NCI-H748 treated with DMSO at 0.1 percent for 48 hours (cell line): ENCODE measurements around the gene SLC9C2.
"Not testable (repeated sequence)": the region's sequence is repeated elsewhere in the genome, so short reads cannot be mapped to it uniquely, and the experiment has no call there.

Experiments
- DNase-seq: peaks from one replicate; lab custom pipeline; 2025; lab: John Stamatoyannopoulos, UW

Gene SLC9C2

GRCh38 chr1:173485401-173485800 is 117.5 kb downstream of the SLC9C2 start:
- DNase-seq = no peak

GRCh38 chr1:173484276-173484675 is 118.6 kb downstream of the SLC9C2 start:
- no peak for DNase-seq

GRCh38 chr1:173482683-173483082 is 120.2 kb downstream of the SLC9C2 start:
- no peak for DNase-seq

GRCh38 chr1:173481195-173481772 is 121.6 kb downstream of the SLC9C2 start:
- no peak for DNase-seq

DNA sequence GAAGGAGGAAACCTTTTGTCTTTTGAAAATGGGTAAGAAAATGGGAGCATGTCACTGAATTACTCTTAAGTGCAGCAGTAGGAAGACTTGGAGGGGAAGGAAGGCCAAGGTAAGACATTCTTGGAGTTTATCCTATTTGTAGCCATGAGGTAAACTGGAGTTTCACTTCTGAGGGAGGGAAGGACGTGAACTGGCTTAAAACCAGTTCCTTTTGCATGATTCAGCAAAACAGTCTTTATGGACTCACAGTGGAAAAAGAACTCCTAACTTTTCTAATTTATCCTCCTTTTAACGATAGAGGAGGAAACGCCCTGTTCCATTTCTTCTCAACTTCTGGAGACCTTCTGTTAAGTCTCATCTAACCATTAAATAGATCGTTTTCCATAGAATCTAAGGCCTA is 123.2 kb downstream of the SLC9C2 start:
- no peak for DNase-seq

DNA sequence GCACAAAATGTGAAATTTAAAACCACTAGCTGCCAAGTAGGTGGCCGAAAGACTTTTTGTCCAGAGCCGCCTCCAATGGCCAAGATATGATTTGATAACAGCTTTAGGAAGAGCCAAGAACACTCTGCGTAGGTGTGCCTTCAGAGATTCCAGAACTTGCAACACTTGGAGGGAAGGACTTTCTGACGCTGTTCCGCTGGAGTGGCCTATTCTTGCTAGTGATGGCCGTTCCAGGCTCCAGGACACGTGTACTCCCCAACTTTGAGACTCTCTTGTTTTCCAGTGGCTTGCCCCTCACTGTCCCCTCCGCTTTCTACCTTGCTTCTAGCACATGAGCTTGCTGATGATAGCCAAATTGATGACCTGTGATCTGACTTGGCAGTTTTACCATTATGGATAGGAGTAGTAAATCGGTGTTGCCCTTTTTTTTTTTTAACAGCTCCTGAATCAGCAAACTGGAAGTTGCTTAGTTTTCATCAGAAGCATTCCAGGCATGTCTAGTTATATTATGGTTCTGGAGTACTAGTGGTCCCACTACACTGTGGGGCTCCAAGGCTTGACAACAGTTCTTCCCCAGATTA is 124.7 kb downstream of the SLC9C2 start:
- no peak for DNase-seq

- peak; percentile 39 for DNase-seq
Observed at GRCh38 chr1:173477286-173478093, 125.4 kb downstream of the SLC9C2 start, which contains the start of gene PRDX6. Gene PRDX6, plus strand, starts transcription at chr1:173477335. Its CDS starts 63 bp downstream, at chr1:173477398.

DNA sequence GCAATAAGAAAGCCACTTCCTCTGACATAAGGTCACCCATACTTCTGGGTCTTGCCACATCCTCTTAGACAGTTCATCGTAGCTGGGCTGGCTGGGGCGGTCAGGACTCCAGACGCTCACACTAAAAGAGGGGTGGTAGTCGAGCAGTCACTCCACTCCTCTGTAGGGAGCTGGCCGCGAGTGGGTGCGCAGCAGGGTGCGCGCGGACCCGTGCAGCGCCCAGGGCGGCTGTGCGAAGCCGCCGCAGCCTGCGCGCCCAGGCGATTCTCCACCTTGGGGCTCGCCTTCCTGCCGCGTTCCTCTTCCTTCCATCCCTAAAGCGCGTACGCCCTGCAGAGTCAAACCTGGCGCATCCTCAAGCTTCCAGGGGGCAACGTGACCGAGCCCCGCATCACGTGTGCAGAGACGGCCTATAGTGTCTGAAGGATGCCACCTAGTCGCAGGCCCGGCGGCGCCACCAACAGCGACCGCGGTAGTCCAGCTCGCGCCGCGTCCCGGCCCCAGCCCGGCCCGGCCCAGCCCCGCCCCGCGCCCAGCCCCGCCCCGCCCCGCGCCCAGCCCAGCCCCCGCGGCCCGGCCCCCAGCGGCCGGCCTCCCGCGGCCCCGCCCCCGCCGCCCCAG is 126.1 kb downstream of the SLC9C2 start:
- peak; percentile 76 for DNase-seq

- no peak for DNase-seq
Observed at GRCh38 chr1:173476197-173476664, 126.6 kb downstream of the SLC9C2 start.

DNA sequence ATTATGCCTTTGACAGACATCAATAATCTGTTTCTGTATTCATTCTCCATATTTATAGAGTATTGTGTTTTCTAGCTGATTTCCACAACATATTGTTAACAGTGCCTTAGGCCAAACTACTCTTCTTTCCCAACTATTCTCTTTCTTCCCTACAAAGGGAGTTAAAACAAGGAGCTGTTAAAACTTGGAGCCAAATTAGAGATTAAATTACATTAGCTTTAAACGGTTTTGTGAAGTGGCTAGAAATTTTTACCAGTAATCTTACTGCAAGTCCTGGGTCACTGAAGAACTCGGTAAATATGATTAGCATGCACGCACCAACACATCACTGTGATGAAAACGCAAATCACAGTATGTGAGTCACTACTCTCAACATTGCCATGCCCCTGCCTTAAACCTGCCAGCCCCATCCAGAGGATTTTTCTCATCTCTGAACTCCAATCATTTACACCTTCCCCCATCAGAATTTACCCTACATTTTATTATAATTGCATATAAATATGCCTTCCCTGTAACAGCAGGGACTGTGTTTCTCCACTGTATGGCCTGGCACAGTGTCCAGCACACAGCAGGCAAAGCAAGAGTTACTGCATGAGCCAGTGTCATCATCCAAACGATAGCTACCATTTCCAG is 127.2 kb downstream of the SLC9C2 start:
- DNase-seq = no peak

DNA sequence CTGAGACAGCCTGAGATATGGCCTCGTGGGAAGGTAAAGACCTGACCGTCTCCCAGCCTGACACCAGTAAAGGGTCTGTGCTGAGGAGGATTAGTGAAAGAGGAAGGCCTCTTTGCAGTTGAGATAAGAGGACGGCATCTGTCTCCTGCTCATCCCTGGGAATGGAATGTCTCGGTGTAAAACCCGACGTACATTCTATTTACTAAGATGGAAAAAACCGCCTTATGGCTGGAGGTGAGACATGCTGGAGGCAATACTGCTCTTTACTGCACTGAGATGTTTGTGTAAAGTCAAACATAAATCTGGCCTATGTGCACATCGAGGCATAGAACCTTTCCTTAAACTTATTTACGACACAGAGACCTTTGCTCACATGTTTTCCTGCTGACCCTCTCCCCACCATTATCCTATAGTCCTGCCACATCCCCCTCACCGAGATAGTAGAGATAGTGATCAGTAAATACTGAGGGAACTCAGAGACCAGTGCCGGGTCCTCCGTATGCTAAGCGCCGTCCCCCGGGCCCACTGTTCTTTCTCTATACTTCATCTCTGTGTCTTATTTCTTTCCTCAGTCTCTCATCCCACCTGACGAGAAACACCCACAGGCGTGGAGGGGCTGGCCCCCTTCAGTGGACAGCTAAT is 128.0 kb downstream of the SLC9C2 start:
- not testable (repeated sequence) for DNase-seq

- no peak for DNase-seq
Observed at GRCh38 chr1:173474097-173474779, 128.6 kb downstream of the SLC9C2 start.

DNA sequence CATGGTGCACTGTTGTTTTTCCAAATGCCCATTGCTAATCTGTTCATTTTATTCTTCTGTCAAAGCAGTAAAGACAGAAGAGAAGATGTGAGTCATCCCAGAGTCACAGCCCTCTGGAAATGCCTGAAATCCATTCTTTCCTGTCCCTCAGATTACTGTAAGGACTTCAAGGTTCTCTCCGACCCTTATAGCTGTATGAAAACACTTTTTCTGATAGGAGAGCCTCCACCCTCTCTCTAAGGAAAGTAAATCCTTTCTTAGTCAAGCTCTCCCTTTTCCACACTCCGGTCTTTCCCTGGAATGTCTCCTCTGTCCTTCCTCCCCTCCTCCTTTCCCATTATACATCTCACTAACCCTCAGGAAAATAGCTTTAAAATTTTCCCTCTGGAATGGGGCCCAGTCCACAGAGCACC is 129.3 kb downstream of the SLC9C2 start:
- no peak for DNase-seq

GRCh38 chr1:173470608-173471007 is 132.3 kb downstream of the SLC9C2 start:
- no peak for DNase-seq

DNA sequence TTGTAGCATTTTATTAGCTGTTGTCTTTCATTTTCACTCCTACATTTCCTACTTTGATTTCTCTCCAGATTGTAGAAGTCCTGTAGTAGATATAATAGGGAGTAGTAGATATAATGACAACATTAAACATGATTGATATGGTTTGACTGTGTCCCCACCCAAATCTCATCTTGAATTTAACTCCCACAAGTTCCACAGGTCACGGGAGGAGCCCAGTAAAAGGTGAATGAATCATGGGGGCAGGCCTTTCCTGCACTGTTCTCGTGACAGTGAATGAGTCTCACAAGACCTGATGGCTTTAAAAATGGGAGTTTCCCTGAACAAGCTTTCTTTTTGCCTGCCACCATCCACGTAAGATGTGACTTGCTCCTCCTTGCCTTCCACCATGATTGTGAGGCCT is 133.2 kb downstream of the SLC9C2 start:
- DNase-seq = no peak

DNA sequence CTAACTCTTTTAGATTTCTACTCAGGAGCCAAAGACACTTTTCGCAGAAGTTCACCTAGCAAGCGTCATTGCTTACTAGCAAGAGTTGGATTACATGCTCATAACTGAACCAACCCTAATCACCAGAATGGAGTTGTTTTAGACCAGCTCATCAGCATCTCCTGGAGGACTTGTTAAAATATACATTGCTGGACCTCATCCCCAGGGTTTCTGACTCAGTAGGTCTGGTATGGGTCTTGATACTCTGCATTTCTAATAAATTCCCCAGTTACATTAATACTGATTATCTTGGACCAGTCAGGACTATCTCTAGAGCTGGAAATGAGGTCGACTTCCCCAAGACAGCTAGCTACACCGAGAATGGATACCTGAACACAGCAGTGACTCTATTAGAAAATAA is 135.4 kb downstream of the SLC9C2 start:
- DNase-seq = no peak

DNA sequence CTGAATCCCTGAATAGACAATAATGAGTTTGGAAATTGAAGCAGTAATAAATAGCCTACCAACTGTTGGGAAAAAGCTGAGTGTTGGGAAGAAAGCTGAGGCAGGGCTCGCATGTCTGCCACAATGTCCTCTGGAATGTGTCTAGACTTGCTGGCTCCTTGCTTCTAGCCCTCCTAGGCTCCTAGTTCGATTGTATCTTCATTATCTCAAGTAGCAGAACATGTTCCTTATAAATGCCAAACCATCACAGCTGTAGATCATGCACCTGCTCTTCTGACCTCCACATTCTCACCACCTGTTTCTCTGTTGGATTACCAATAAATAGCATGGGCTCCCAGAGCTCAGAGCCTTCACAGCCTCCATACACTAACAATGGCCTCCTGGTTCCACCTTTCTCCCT is 138.7 kb downstream of the SLC9C2 start:
- not testable (repeated sequence) for DNase-seq

DNA sequence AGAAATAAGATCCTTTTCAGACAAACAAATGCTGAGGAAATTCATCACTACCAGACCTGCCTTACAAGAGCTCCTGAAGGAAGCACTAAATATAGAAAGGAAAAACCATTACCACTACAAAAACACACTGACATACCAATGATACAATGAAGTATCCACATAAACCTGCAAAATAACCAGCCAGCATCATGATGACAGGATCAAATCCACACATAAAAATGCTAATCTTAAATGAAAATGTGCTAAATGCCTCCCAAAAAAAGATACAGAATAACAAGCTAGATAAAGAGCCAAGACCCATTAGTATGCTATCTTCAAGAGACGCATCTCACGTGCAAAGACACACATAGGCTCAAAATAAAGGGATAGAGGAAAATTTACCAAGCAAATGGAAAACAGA is 140.2 kb downstream of the SLC9C2 start:
- not testable (repeated sequence) for DNase-seq

- no peak for DNase-seq
Observed at GRCh38 chr1:173459885-173460284, 143.0 kb downstream of the SLC9C2 start.

- no peak for DNase-seq
Observed at GRCh38 chr1:173454966-173455524, 147.8 kb downstream of the SLC9C2 start.

DNA sequence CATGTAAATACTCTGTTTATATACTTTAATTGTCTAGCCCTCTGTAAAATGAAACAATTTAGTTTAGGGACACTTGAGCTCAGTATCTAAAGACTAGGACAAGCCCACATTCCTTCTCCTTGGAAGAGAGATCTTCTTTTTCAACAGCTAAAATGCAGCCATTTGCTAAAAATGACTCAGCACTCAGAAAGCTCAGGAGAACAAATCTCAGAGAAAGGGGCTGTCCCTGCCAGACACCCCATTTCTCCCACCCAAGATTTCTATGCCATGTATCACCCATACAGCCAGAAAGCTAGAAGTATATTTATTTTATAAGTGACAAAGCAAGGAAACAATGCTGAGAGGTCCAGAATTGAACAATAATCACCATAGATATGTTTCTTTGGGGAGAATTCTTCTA is 148.9 kb downstream of the SLC9C2 start:
- DNase-seq = no peak
